Natural killer cell treated with Interleukin-12 subunit alpha and Interleukin-12 subunit beta and Interleukin-15 and Interleukin-18, amount 100 ng/mL, for 72 hours (primary cell): ENCODE measurements around the gene SNX20. TPM values are rescaled to one million over a fixed set of nuclear protein-coding genes. Genes with fewer than 3 reads are reported as not detected.

Experiments used
- ATAC-seq, 2 donors: fragments of 150-1000 bp; cut with Tn5 transposase in 1 of 2; sonication (Bioruptor Pico), chemical (Tn5 transposase) in 1 of 2; 2 replicates each; pipeline ENCODE4 v1.10.0; 2021
- DNase-seq: peaks from one replicate; pipeline ENCODE4 v3.0.0; 2022; ENCODE audit warnings: low spot score
- H3K27ac Mint-ChIP-seq, 2 donors: 1 replicate in 1 of 2; 2 replicates in 1 of 2; pipeline ENCODE4 v1.8.0; 2022; ENCODE audit warnings: mixed read lengths in 2 of 2, mild to moderate bottlenecking in 1 of 2, moderate library complexity in 1 of 2
- H3K27me3 Mint-ChIP-seq, 2 donors: 1 replicate in 1 of 2; 2 replicates in 1 of 2; pipeline ENCODE4 v1.8.0; 2022; ENCODE audit warnings: mixed read lengths in 2 of 2
- H3K36me3 Mint-ChIP-seq: one replicate; pipeline ENCODE4 v1.8.0; 2022; ENCODE audit warnings: mixed read lengths
- H3K4me1 Mint-ChIP-seq, 2 donors: 1 replicate in 1 of 2; 2 replicates in 1 of 2; pipeline ENCODE4 v1.8.0; 2022; ENCODE audit warnings: low read depth in 2 of 2, mixed read lengths in 2 of 2, mild to moderate bottlenecking in 1 of 2
- H3K4me3 Mint-ChIP-seq: one replicate; pipeline ENCODE4 v1.8.0; 2022; ENCODE audit warnings: mixed read lengths
- H3K9me3 Mint-ChIP-seq: 2 replicates; pipeline ENCODE4 v1.8.0; 2022; ENCODE audit warnings: mixed read lengths
- total RNA-seq, 2 donors: library from RNA; stranded (reverse); gene quantifications; one replicate each; pipeline ENCODE4 v1.2.3, GENCODE V29; 2022

Gene SNX20
- total RNA-seq, 2 donors from 2014 or later = 26.2 to 38.4 TPM

DNA sequence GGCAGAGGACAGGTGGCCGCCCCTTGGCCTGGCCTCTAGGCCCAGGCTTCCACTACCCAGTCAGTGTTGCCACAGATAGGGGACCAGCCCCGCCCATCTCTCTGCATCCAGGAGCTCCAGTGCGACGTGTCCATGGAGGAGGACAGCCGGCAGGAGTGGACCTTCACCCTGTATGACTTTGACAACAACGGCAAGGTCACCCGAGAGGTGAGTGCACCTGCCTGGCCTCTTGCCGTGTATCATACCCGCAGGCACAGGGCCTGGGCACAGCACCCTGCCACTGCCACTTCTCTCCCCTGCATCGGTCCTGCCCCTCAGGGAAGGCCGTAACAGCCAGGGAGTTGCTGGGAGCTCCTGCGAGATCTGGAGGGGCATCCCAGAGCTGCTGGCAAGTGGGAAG, 55.7 kb downstream of the SNX20 start:
- Mint-ChIP-seq H3K36me3 (no peaks in the 10 kb centered on the region), H3K27me3 (peaks cover 0 to 2% of the 10 kb centered on the region in 2 donors), H3K4me3 (no peak overlapping the region), H3K9me3 (no peaks in the 10 kb centered on the region), H3K27ac (no peak overlapping the region), H3K4me1 (peaks cover 4 to 8% of the 10 kb centered on the region in 2 donors)
- ATAC-seq (no peak), DNase-seq (no peak)

- peaks cover 0 to 2% of the 10 kb centered on the region in 2 donors for H3K27me3 Mint-ChIP-seq
- H3K36me3 Mint-ChIP-seq = no peaks in the 10 kb centered on the region
- no peaks in the 10 kb centered on the region for H3K9me3 Mint-ChIP-seq
- ATAC-seq = no peak
- H3K4me1 Mint-ChIP-seq = peaks cover 4 to 8% of the 10 kb centered on the region in 2 donors
- no peak overlapping the region for H3K27ac Mint-ChIP-seq
- DNase-seq = no peak
- no peak overlapping the region for H3K4me3 Mint-ChIP-seq
Measured at GRCh38 chr16:50624449-50624970, 56.6 kb downstream of the SNX20 start.

- no peak for ATAC-seq
- H3K9me3 Mint-ChIP-seq = no peaks in the 10 kb centered on the region
Measured at GRCh38 chr16:50622643-50623369, 58.3 kb downstream of the SNX20 start.

GRCh38 chr16:50622029-50622428, 59.1 kb downstream of the SNX20 start:
- Mint-ChIP-seq H3K4me1 (peaks cover 0 to under 1% of the 10 kb centered on the region in 2 donors), H3K9me3 (no peaks in the 10 kb centered on the region), H3K27me3 (no peaks in the 10 kb centered on the region), H3K36me3 (no peaks in the 10 kb centered on the region), H3K4me3 (no peak overlapping the region), H3K27ac (no peak overlapping the region)
- no peak for DNase-seq
- no peak for ATAC-seq

More at GRCh38 chr16:50622643-50623369, 58.3 kb downstream of the SNX20 start:
- Mint-ChIP-seq H3K4me3 (no peak overlapping the region), H3K36me3 (no peaks in the 10 kb centered on the region), H3K27ac (no peak overlapping the region), H3K4me1 (peaks cover 4 to 8% of the 10 kb centered on the region in 2 donors), H3K27me3 (peaks cover 0 to 2% of the 10 kb centered on the region in 2 donors)
- no peak for DNase-seq

Other genes starting within 250 kb of the SNX20 start
- under 1 TPM; 0.29 to 0.86 TPM for gene NKD1, start 132.9 kb downstream of the SNX20 start, total RNA-seq
- 10 to 100 TPM in 1 of 2 donors, 1 to 10 TPM in 1; 3.7 to 11.2 TPM for gene NOD2, start 12.3 kb upstream of the SNX20 start, total RNA-seq
- 100 to 1,000 TPM in 1 of 2 donors, 10 to 100 TPM in 1; 95.4 to 126 TPM for gene CYLD, start 60.8 kb upstream of the SNX20 start, total RNA-seq